ENCODE results near the gene DAAM1. TPM values are rescaled to one million over a fixed set of nuclear protein-coding genes. Genes with fewer than 3 reads are reported as not detected.

Gene DAAM1
- polyA plus RNA-seq, 2 of the 4 experiments (the other 2 are of a cell fraction): 6.8 to 10.8 TPM

- TF ChIP-seq BHLHE40 (IDR thresholded peaks at IDR 0.05; ENCODE audit: low read depth, low read length) (no peak), TP53 (CRISPR knock-in tag; IDR thresholded peaks at IDR 0.05) (no peak), HES2 (IDR thresholded peaks at IDR 0.05) (no peak), PBX3 (IDR thresholded peaks at IDR 0.05) (no peak), CHD4 (IDR thresholded peaks at IDR 0.05; ENCODE audit: borderline replicate concordance) (no peak)
Measured at GRCh38 chr14:59417311-59417710, 228.8 kb downstream of the DAAM1 start (continued).

GRCh38 chr14:59419303-59419702 is 230.8 kb downstream of the DAAM1 start:
- TF ChIP-seq HES2 (IDR thresholded peaks at IDR 0.05) (no peak), SMC3 (IDR thresholded peaks at IDR 0.05) (no peak), BCL3 (IDR thresholded peaks at IDR 0.05) (no peak), MAZ (IDR thresholded peaks at IDR 0.05; ENCODE audit: borderline replicate concordance, low read depth, low read length) (no peak), ATOH8 (CRISPR knock-in tag; IDR thresholded peaks at IDR 0.05; ENCODE audit: low read depth) (no peak), KDM1A (IDR thresholded peaks at IDR 0.05; ENCODE audit: low read depth) (no peak), GATA3 (IDR thresholded peaks at IDR 0.05; ENCODE audit: borderline replicate concordance) (no peak), RCOR1 (IDR thresholded peaks at IDR 0.05; ENCODE audit: low read depth, low read length) (no peak), HDAC2 (IDR thresholded peaks at IDR 0.05) (no peak), CTCF (IDR thresholded peaks at IDR 0.05) (no peak), CHD2 (IDR thresholded peaks at IDR 0.05; ENCODE audit: low read length, partially characterized antibody) (no peak), CBX2 (IDR thresholded peaks at IDR 0.05; ENCODE audit: borderline replicate concordance, low read depth) (no peak), CBX8 (IDR thresholded peaks at IDR 0.05) (no peak), RFX5 (IDR thresholded peaks at IDR 0.05) (no peak), FOSL2 (IDR thresholded peaks at IDR 0.05) (no peak), FOSL2 (CRISPR knock-in tag; IDR thresholded peaks at IDR 0.05) (no peak), HMGXB4 (CRISPR knock-in tag; IDR thresholded peaks at IDR 0.05; ENCODE audit: borderline replicate concordance) (no peak), EHF (CRISPR knock-in tag; IDR thresholded peaks at IDR 0.05) (no peak), NR3C1 (IDR thresholded peaks at IDR 0.05) (no peak), TFCP2L1 (CRISPR knock-in tag; IDR thresholded peaks at IDR 0.05) (no peak), NFE2L2 (conservative IDR thresholded peaks at IDR 0.05; ENCODE audit: low read length) (no peak)
- Histone ChIP-seq H3K4me2 (no peak overlapping the region), H3K9me3 (no peaks in the 10 kb centered on the region), H3K27ac (no peak overlapping the region), H3K4me1 (no peaks in the 10 kb centered on the region), H3K4me3 (no peak overlapping the region)
- FAIRE-seq: no peak
- 100% methylated on average over 2 of the region's 2 CpGs for WGBS (ENCODE audit: missing lambda C conversion rate)
- DNase-seq (ENCODE audit: low read depth in 1 of 2, low spot score in 1 of 2): no peak
- ChIA-PET POLR2A (no interaction called here), CTCF (interaction anchor here (0.9 to 1.4 kb wide), 4 partner anchors 11 to 295 kb away, joined by 3 to 4 read pairs (median 3); no protein-coding TSS in a partner anchor)
- no peak for ATAC-seq

All from A549 (cell line).